Astrocyte (in vitro differentiated cells and primary cell): ENCODE results near the gene SLC8A3.

Experiments
- CTCF ChIP-seq: IDR thresholded peaks from 2 replicates; pipeline ENCODE4 v1.5.1; 2011; ENCODE audit warnings: low read depth, mild to moderate bottlenecking, inconsistent platforms, low read length, moderate library complexity; ENCODE audit not compliant: insufficient read depth
- EZH2 ChIP-seq: IDR thresholded peaks from 2 replicates; pipeline ENCODE4 v1.6.1; 2012; ENCODE audit warnings: mild to moderate bottlenecking, low read length, inconsistent platforms; ENCODE audit not compliant: insufficient read depth

GRCh38 chr14:70107309-70107708 lies 81.4 kb downstream of the SLC8A3 start:
- TF ChIP-seq CTCF (no peak), EZH2 (no peak)
